ENCODE measurements around the gene MIEF2.

DNA sequence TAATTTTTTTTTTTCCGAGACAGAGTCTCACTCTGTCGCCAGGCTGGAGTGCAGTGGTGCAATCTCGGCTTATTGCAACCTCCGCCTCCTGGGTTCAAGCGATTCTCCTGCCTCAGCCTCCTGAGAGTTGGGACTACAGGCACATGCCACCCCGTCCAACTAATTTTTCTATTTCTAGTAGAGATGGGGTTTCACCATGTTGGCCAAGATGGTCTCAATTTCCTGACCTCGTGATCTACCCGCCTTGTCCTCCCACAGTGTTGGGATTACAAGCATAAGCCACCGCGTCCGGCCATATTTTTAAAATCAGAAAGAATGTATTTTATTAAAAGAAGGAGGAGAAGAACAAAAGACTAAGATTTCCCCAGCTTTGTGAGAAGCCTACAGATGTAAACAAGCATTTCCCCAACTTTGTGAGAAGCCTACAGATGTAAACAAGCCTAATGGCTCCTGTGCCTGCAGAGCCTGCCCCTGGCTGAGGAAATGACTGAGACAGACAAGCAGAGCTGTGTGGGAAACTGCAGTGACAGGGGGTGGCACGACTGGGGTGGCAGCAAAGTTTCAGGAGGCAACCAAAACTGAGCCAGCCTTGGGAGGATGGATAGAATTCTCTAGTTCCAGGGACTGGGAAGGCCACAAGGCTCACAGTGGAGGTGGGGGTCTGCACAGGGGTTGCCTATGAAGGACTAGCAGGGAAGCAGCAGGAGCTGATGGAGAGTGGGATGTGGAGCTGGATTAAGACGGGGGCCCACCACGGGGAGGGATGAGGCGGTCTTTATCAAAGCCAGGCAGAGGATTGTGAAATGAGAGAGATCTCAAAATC, 31.5 kb downstream of the MIEF2 start:
- TF ChIP-seq, protein P1, sequence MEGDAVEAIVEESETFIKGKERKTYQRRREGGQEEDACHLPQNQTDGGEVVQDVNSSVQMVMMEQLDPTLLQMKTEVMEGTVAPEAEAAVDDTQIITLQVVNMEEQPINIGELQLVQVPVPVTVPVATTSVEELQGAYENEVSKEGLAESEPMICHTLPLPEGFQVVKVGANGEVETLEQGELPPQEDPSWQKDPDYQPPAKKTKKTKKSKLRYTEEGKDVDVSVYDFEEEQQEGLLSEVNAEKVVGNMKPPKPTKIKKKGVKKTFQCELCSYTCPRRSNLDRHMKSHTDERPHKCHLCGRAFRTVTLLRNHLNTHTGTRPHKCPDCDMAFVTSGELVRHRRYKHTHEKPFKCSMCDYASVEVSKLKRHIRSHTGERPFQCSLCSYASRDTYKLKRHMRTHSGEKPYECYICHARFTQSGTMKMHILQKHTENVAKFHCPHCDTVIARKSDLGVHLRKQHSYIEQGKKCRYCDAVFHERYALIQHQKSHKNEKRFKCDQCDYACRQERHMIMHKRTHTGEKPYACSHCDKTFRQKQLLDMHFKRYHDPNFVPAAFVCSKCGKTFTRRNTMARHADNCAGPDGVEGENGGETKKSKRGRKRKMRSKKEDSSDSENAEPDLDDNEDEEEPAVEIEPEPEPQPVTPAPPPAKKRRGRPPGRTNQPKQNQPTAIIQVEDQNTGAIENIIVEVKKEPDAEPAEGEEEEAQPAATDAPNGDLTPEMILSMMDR (IDR thresholded peaks at IDR 0.05; ENCODE audit: insufficient read depth, low read length, poor library complexity, severe bottlenecking): no peak
- TF ChIP-seq EZH2phosphoT487 (conservative IDR thresholded peaks at IDR 0.05; ENCODE audit: low read length): no peak
